ENCODE measurements around the gene CEP20.
A peak's percentile ranks its signal among the peaks of the same experiment; 100 is the strongest.

CEP20 gene

GRCh38 chr16:15897121-15897780 lies 8.8 kb upstream of the CEP20 start:
- no peak for DNase-seq

DNA sequence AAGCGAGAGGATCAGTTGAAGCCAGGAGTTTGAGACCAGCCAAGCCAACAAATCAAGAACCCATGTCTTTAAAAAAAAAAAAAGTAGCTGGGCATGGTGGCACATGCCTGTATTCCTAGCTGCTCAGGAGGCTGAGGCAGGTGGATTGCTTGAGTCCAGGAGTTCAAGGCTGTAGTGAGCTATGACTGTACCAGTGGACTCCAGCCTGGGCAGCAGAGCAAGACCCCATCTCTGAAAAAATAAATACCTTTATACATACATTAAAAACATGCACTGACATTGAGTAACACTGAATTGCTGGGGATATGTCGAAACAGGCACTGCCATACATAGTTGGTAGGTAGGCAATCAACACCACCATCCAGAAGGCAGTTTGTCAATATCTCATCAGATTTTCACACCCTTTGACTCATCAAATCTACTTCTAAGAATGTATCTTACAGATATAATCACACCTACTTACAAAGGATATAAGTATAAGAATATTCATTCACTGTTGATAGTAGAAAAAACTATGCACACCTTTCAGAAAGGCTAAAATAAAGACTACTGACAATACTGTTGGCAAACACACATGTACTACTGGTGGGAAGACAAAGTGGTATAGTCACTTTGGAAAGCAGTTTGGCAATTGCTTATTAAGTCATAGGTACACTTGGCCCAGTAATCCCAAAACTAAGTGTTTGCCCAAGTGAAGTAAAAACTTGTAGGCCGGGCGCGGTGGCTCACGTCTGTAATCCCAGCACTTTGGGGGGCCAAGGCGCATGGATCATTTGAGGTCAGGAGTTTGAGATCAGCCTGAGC lies 6.4 kb upstream of the CEP20 start:
- no peak for DNase-seq

DNA sequence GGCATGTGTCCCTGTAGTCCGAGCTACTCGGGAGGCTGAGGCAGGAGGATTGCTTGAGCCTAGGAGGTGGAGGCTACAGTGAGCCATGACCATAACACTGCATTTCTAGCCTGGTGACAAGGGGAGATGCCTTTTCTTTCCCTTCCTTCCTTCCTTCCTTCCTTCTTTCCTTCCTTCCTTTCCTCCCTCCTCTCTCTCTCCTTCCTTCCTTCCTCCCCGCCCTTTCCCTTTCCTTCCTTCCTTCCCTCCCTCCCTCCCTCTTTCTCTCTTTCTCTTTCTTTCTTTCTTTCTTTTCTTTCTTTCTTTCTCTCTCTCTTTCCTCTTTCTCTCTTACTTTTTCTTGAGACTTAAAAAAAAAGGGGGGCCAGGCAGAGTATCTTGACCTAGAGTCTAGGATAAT lies 3.1 kb upstream of the CEP20 start:
- no peak for DNase-seq

GRCh38 chr16:15887283-15887682 lies 1.1 kb downstream of the CEP20 start:
- DNase-seq: no peak

DNA sequence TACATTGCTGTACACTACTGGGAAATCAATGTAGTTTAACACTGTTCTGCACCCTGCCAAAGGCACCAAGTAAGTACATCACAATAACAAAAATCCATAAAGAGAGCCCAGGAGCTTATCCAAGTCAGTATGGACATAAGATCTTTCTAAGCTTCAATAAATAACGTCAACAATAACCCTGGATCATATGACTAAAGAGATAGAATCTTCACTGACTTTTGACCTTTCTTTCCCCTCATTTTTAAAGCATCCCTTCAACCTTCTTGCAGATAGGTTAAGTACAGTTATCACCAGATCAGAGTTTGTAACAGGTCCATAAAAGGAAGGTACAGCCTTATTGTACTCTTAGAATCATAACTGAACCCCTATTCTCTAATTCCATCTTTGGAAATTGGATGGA lies 2.3 kb downstream of the CEP20 start:
- DNase-seq: no peak

DNA sequence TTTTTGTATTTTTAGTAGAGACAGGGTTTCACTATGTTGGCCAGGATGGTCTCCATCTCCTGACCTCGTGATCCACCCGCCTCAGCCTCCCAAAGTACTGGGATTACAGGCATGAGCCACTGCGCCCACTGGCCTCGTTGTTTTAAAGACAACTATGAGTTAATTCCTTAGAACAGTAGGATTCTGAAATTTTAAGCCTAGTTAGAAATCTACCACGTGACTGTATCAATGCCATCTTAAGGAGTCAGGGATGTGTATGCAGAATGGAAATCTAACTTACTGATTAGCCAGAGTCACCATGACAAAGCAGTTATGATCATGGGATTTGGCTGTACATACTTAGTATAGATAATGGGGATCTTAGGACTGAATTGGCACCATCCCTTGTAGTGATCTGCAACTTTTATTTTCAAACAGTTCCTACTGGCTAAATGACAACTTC lies 2.8 kb downstream of the CEP20 start:
- DNase-seq: no peak

GRCh38 chr16:15882563-15882962 lies 5.8 kb downstream of the CEP20 start:
- no peak for DNase-seq

DNA sequence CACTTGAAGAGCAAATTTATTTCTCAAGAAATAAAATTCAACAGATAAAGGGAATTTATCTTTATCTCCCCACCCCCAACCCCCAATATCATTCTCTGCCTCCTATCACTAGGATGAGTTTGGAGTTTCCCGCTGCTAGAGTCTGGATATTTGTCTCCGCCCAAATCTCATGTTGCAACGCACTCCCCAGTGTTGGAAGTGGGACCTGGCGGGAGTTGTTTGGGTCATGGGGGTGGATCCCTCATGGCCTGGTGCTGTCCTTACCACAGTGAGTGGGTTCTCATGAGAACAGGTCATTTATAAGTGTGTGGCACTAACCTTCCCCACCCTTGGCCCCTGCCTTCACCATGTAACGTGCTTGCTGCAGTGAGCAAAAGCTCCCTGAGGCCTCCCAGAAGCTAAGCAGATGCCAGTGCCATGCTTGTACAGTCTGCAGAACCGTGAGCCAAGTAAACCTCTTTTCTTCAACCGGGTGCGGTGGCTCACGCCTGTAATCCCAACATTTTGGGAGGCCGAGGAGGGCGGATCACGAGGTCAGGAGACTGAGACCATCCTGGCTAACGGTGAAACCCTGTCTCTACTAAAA lies 6.5 kb downstream of the CEP20 start:
- DNase-seq: no peak

DNA sequence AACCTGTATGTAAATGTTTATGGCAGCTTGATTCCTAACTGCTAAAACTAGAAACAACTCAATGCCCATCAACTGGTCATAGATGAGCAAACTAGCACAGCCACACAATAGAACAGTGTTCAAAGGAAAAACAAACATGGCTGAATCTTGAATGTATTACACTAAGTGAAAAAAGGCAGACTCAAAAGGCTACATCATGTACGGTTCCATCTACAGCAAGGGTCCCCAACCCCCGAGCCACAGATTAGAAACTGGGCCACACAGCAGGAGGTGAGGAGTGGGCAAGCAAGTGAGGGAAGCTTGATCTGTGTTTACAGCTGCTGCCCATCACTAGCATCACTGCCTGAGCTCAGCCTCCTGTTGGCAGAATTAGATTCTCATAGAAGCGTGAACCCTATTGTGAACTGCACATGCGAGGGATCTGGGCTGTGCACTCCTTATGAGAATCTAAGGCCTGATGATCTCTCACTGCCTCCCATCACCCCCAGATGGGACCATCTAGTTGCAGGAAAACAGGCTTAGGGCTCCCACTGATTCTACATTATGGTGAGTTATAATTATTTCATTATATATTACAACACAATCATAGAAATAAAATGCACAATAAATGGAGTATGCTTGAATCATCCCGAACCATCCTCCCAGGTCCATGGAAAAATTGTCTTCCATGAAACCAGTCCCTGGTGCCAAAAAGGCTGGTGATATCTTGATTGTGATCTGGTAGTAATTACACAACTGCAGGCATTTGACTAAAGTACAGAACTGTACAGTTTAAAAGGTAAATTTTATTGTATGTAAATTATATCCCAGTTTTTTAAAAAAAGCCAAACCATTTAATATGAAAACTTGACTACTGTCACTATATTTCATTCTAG lies 7.7 kb downstream of the CEP20 start:
- no peak for DNase-seq

DNA sequence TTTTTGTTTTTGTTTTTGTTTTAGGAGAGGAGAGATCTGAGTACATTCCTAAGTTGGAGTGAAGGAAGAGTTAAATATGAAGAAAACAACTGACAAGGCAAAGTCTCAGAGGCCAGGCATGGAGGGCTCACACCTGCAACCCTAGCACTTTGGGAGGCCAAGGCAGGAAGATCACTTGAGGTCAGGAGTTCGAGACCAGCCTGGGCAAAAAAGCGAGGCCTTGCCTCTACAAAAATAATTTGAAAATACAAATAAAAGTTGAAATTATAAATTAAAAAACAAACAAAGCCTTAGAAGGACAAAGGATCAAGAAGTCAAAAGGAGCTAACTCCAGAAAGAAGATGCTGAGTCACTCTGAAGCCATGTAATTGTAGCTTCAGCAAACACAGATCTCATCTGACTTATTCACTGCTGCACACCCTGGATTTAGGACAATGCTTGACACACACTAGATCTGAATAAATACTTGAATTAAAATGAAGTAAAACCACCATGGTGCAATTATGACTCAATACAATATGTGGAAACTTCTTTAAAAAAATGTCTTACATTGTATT lies 9.1 kb downstream of the CEP20 start:
- no peak for DNase-seq

GRCh38 chr16:15876503-15876902 lies 11.9 kb downstream of the CEP20 start:
- no peak for DNase-seq

GRCh38 chr16:15874745-15875314 lies 13.6 kb downstream of the CEP20 start:
- peak; percentile 24 to 31 for DNase-seq

DNA sequence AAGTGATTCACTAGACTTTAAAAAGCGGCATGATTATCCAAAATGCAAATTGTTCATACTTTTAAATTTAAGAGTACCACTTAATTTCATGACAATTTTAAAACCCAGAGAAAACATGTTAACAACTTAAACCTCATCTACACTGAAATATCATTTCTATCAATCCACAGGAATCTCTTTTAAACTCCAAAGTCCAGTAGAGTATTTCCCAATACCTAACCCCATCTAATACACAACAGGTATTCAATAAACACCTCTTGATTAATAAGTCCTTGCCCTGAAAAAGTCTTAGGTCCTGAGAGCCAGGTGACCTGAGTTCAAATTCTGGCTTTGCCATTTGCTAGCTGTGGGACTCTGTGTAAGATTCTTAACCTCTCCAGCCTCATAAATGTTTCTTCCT lies 14.7 kb downstream of the CEP20 start:
- no peak for DNase-seq

DNA sequence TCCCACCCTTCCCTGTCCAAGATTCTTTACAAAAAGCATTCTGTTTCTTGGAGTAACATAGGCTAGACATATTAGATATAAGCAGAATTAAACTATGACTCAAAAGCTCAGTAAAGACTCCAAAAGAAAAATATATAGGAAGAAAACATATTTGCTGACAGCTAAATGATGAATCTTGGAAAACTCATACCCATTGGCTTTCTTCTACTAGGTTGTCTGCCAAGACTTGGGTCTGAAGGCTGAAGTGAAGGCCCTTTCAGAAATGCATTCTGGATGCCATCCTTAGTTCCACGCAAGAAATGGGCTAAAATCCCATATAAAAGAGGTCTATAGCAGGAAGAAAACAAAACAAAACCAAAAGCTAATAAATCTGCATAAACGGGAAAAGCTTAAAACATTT lies 15.1 kb downstream of the CEP20 start:
- no peak for DNase-seq

DNA sequence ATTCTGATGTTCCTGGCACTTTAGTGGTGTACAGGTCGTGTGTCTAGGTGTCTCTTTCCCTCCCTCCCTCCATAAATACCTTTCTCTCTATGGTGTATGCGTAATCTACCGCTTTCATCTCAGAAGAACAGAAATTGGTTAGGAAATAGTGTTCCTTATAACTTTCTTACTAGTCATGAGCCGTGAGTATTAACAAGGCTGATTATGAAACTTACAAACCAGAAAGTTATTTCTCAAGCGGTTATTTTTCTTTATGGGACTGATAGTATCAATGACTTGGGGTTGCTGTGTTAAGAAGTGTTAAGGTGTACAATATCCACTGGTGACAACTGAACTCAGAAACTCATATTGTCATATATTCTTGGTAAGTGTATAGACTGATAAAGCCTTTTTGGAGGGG lies 18.4 kb downstream of the CEP20 start:
- DNase-seq: no peak

GRCh38 chr16:15866451-15866850 lies 22.0 kb downstream of the CEP20 start:
- peak in 1 of 2 experiments; percentile 25 for DNase-seq

DNA sequence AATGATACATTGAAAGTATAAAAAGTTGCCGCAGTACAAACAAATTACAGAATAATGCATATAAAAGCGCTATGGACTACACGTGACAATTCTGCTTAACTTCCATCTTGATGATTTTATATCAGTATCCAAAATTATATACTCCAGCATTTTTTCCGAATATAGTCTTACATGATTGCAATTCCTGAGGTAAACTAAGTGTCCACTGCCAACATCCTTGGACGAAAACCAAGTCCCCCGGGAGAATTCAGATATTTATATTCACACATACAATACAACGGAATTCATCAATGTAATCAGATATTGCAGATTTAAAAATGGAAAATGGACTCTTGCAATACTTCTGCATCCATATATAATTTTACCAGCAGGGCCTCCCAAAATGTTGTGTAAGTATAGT lies 22.7 kb downstream of the CEP20 start:
- DNase-seq: no peak

GRCh38 chr16:15864939-15865338 lies 23.5 kb downstream of the CEP20 start:
- DNase-seq: no peak

DNA sequence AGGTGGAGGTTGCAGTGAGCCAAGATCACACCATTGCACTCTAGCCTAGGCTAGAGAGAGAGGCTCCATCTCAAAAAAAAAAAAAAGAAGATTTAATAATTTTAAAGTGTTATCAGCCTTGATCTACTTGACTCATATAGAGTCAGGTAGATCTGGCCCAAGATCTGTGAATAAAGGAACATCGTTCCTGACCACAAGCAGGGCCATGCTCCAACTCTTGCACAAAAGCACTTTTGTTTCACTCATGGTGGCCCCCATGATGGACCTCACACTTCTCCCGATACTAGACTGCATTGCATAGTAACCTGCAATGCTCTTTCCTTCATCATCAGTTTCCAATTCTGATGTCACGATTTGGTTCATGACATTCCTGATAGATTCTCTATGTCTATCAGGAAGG lies 26.4 kb downstream of the CEP20 start:
- no peak for DNase-seq

GRCh38 chr16:15858921-15859668 lies 29.3 kb downstream of the CEP20 start:
- no peak for DNase-seq

DNA sequence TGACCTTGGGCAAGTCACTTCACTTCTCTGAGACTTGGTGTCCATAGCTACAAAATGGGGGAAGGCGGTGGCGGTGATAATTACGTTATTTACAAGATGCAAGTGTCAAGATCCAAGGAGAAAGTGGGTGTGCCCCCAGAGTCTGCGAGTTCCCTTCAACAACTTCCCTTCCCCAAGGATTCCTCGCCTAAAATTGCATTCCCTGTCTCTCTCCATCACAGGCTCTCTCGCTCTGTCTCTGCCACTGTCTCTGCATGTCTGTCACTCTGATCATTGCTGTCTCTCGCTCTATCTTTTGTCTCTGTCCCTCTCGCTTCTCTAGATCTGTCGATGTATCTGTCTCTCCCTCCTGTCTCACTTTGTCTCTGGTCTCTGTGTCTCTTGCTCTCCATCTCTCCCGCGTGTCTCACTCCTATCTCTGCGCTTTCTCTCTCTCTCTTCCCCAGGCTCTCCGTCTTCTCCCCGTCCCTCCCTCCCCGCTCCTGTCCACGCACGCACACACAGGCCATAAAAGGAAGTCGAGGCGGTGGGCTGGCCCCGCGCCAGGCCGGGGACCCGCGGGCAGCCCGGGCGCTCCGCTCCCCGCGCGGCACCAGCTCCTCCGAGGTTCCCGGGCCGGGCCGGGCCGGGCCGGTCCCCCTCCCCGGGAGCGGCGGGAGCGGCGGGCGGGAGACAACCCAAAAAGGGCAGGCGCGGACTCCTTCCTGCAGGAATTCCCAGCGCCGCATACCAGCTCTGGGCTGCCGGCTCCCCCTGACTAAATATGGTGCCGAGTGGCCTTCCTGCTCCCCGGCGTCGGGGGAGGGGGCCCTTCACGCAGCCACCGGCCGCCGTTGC lies 30.5 kb downstream of the CEP20 start:
- DNase-seq: no peak
